Uterus (tissue), 4 donors: ENCODE data around the gene LGI2. TPM values are rescaled to one million over a fixed set of nuclear protein-coding genes. Genes with fewer than 3 reads are reported as not detected.

Experiments used
- DNase-seq, 2 donors: peaks; one replicate each; pipeline ENCODE4 v3.0.0-alpha.2; 2019 to 2020
- H3K27ac ChIP-seq, 2 donors: fragments of 200-600 bp; sonication (generic); 1 replicate in 1 of 2; 2 replicates in 1 of 2; pipeline ENCODE4 v1.5.1; 2016 to 2018
- H3K27me3 ChIP-seq, 2 donors: fragments of 200-600 bp; sonication (generic); one replicate each; pipeline ENCODE4 v1.5.1; 2018 to 2019; ENCODE audit warnings: control low read depth in 1 of 2
- H3K36me3 ChIP-seq, 2 donors: fragments of 200-600 bp; sonication (generic); one replicate each; pipeline ENCODE4 v1.5.1; 2019; ENCODE audit warnings: control low read depth in 1 of 2
- H3K4me1 ChIP-seq, 2 donors: fragments of 200-600 bp; sonication (generic); one replicate each; pipeline ENCODE4 v1.5.1; 2018 to 2019; ENCODE audit warnings: control low read depth in 1 of 2
- H3K4me3 ChIP-seq, 2 donors: fragments of 200-600 bp; sonication (generic); 1 replicate in 1 of 2; 2 replicates in 1 of 2; pipeline ENCODE4 v1.5.1; 2018 to 2019; ENCODE audit warnings: mild to moderate bottlenecking in 1 of 2
- H3K9me3 ChIP-seq, 2 donors: fragments of 200-600 bp; sonication (generic); one replicate each; pipeline ENCODE4 v1.5.1; 2019; ENCODE audit warnings: control low read depth in 1 of 2
- POLR2A ChIP-seq, 2 donors: fragments of 450-650 bp; IDR thresholded peaks; one replicate each; pipeline ENCODE4 v1.6.1; 2016; ENCODE audit warnings: antibody characterized with exemption in 2 of 2, mild to moderate bottlenecking in 1 of 2, moderate library complexity in 1 of 2
- intact Hi-C: fragments of 100-400 bp; cut with DNase I; formaldehyde crosslinking; loops from one replicate; pipeline ENCODE4 v1.15.1; 2023; ENCODE audit warnings: low total_unique reads
- total RNA-seq, 4 donors: library from RNA; depleted of rRNA in 3 of 4; stranded (reverse); fragments of >200 nt in 3 of 4; gene quantifications; one replicate each; pipeline versions ENCODE4 v1.1.0 to v1.2.4, GENCODE V29; 2014 to 2023
- TF ChIP-seq, protein P1 (sequence below), 4 experiments: fragments of 200-600 bp in 2 of 4; fragments of 450-650 bp in 2 of 4; sonication (generic) in 2 of 4; IDR thresholded peaks; one replicate each; pipeline ENCODE4 v1.5.1; 2016 to 2019; ENCODE audit warnings: antibody characterized with exemption in 4 of 4, mild to moderate bottlenecking in 2 of 4, moderate library complexity in 1 of 4
- donor health status: DM: yes; HTN: yes; CAD: no.

The LGI2 gene
- total RNA-seq, 4 donors from 2014 or later, result 2.3 to 23.7 (median 14.0) TPM

DNA sequence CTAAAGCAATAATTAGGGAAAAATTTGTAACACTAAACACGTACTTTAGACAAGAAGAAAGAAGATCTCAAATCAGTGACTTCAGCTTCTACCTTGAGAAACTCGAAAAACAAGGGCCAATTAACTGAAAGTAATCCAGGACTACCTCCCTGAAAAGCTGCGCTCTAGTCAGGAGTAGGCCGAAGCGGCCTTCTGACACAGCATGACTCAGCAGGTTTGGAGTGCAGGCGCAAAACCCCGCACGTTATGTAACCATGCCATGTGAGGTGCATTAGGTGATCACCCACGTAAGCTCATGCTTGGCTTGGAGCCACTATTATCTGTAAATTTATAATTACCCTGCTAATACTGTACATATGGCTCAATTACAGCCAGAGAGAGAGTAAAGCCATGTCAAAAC is 65.1 kb downstream of the LGI2 start:
- Histone ChIP-seq H3K4me3 (no peak overlapping the region), H3K27me3 (no peaks in the 10 kb centered on the region), H3K4me1 (no peaks in the 10 kb centered on the region), H3K36me3 (no peaks in the 10 kb centered on the region), H3K9me3 (no peaks in the 10 kb centered on the region), H3K27ac (no peak overlapping the region)
- no peak for DNase-seq
- TF ChIP-seq, protein P1, sequence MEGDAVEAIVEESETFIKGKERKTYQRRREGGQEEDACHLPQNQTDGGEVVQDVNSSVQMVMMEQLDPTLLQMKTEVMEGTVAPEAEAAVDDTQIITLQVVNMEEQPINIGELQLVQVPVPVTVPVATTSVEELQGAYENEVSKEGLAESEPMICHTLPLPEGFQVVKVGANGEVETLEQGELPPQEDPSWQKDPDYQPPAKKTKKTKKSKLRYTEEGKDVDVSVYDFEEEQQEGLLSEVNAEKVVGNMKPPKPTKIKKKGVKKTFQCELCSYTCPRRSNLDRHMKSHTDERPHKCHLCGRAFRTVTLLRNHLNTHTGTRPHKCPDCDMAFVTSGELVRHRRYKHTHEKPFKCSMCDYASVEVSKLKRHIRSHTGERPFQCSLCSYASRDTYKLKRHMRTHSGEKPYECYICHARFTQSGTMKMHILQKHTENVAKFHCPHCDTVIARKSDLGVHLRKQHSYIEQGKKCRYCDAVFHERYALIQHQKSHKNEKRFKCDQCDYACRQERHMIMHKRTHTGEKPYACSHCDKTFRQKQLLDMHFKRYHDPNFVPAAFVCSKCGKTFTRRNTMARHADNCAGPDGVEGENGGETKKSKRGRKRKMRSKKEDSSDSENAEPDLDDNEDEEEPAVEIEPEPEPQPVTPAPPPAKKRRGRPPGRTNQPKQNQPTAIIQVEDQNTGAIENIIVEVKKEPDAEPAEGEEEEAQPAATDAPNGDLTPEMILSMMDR (IDR thresholded peaks at IDR 0.05), result no peak
- no peak for TF ChIP-seq POLR2A (IDR thresholded peaks at IDR 0.05)
- intact Hi-C loops, result no loop called here

- H3K27me3 ChIP-seq, result no peaks in the 10 kb centered on the region
- no peaks in the 10 kb centered on the region for H3K36me3 ChIP-seq
- intact Hi-C loops, result no loop called here
- TF ChIP-seq, protein P1 (IDR thresholded peaks at IDR 0.05), result no peak
- TF ChIP-seq POLR2A (IDR thresholded peaks at IDR 0.05), result no peak
- H3K4me1 ChIP-seq, result no peaks in the 10 kb centered on the region
- no peaks in the 10 kb centered on the region for H3K9me3 ChIP-seq
- no peak overlapping the region for H3K4me3 ChIP-seq
- no peak overlapping the region for H3K27ac ChIP-seq
- DNase-seq, result no peak
Measured at GRCh38 chr4:24963277-24963676, 67.5 kb downstream of the LGI2 start.

GRCh38 chr4:24957886-24958285 is 72.9 kb downstream of the LGI2 start:
- TF ChIP-seq, protein P1 (IDR thresholded peaks at IDR 0.05), result no peak
- no peak for TF ChIP-seq POLR2A (IDR thresholded peaks at IDR 0.05)
- no peaks in the 10 kb centered on the region for H3K4me1 ChIP-seq
- H3K9me3 ChIP-seq, result no peaks in the 10 kb centered on the region
- no peak for DNase-seq
- H3K27me3 ChIP-seq, result no peaks in the 10 kb centered on the region
- no peak overlapping the region for H3K4me3 ChIP-seq
- no peak overlapping the region for H3K27ac ChIP-seq
- intact Hi-C loops, result no loop called here
- H3K36me3 ChIP-seq, result no peaks in the 10 kb centered on the region

GRCh38 chr4:24956763-24957162 is 74.0 kb downstream of the LGI2 start:
- Histone ChIP-seq H3K27me3 (no peaks in the 10 kb centered on the region), H3K9me3 (no peaks in the 10 kb centered on the region), H3K4me1 (no peaks in the 10 kb centered on the region), H3K4me3 (no peak overlapping the region), H3K27ac (no peak overlapping the region), H3K36me3 (no peaks in the 10 kb centered on the region)
- intact Hi-C loops, result no loop called here
- no peak for DNase-seq
- TF ChIP-seq, protein P1 (IDR thresholded peaks at IDR 0.05), result no peak
- no peak for TF ChIP-seq POLR2A (IDR thresholded peaks at IDR 0.05)

- TF ChIP-seq POLR2A (IDR thresholded peaks at IDR 0.05), result no peak
- TF ChIP-seq, protein P1 (IDR thresholded peaks at IDR 0.05), result no peak
- H3K9me3 ChIP-seq, result no peaks in the 10 kb centered on the region
- no peaks in the 10 kb centered on the region for H3K36me3 ChIP-seq
- H3K4me3 ChIP-seq, result no peak overlapping the region
- intact Hi-C loops, result no loop called here
- H3K27ac ChIP-seq, result no peak overlapping the region
- no peaks in the 10 kb centered on the region for H3K4me1 ChIP-seq
- no peak for DNase-seq
- no peaks in the 10 kb centered on the region for H3K27me3 ChIP-seq
Measured at GRCh38 chr4:24956091-24956490, 74.7 kb downstream of the LGI2 start.
